GM12878 (cell line): ENCODE results near the gene SKAP1. TPM values are rescaled to one million over a fixed set of nuclear protein-coding genes. Genes with fewer than 3 reads are reported as not detected.
A peak's percentile ranks its signal among the peaks of the same experiment; 100 is the strongest.

ENCODE experiments used
- ATAC-seq: fragments of 200-7000 bp; cut with Tn5 transposase; 3 replicates; pipeline ENCODE4 v1.9.1; 2020; ENCODE audit warnings: mild to moderate bottlenecking, moderate library complexity
- BruUV-seq: library from RNA; stranded (reverse); fragments of 400-500 nt; replicated peaks from 2 replicates; lab custom pipeline; 2021; lab: Mats Ljungman, UMichigan
- CTCF ChIA-PET: fragments of 300-600 bp; sonication (Branson Sonifier 250); formaldehyde crosslinking; extraction: SDS; loops from one replicate; lab custom pipeline; 2021; ENCODE audit warnings: inconsistent platforms; lab: Yijun Ruan, JAX
- POLR2A ChIA-PET: fragments of 350-600 bp; formaldehyde crosslinking; extraction: SDS; loops from one replicate; lab custom pipeline; 2021; ENCODE audit warnings: inconsistent platforms; lab: Charles Lee
- RAD21 ChIA-PET: fragments of 300-600 bp; sonication (Branson Sonifier 250); formaldehyde crosslinking; loops from one replicate; lab custom pipeline; 2023; ENCODE audit warnings: antibody characterized with exemption; ENCODE audit not compliant: unreplicated experiment; lab: Charles Lee
- SMC1A ChIA-PET: fragments of 300-600 bp; sonication (Branson Sonifier 250); formaldehyde crosslinking; loops from one replicate; lab custom pipeline; 2023; ENCODE audit not compliant: unreplicated experiment, uncharacterized antibody; lab: Charles Lee
- DNase-seq: peaks from one replicate; pipeline ENCODE4 v3.0.0-alpha.2; 2011; ENCODE audit warnings: low read depth, low spot score
- FAIRE-seq: peaks from 3 replicates; lab custom pipeline; 2011; peaks lifted over from hg19 to GRCh38; lab: Jason Lieb, UNC
- H2AFZ ChIP-seq: 2 replicates; pipeline ENCODE4 v1.6.0; 2011; ENCODE audit warnings: low read depth, low read length, control low read depth; ENCODE audit not compliant: control insufficient read depth
- H3K27ac ChIP-seq: 2 replicates; pipeline ENCODE4 v1.5.1; 2011; ENCODE audit warnings: control low read depth; ENCODE audit not compliant: control insufficient read depth, insufficient read depth
- H3K27me3 ChIP-seq, 2 experiments: replicated peaks in 1 of 2; 2 replicates each; pipeline versions ENCODE4 v1.6.0 to v1.6.1; 2011; ENCODE audit warnings: low read length in 1 of 2; ENCODE audit not compliant: control insufficient read depth in 2 of 2, insufficient read depth in 2 of 2
- H3K36me3 ChIP-seq, 2 experiments: 2 replicates each; pipeline ENCODE4 v1.5.1; 2011; ENCODE audit warnings: low read length in 1 of 2; ENCODE audit not compliant: control insufficient read depth in 2 of 2, insufficient read depth in 2 of 2
- H3K4me1 ChIP-seq: 2 replicates; pipeline ENCODE4 v1.6.1; 2011; ENCODE audit warnings: mild to moderate bottlenecking, low read length, moderate library complexity, mixed read lengths; ENCODE audit not compliant: control insufficient read depth, insufficient read depth
- H3K4me2 ChIP-seq: 2 replicates; pipeline ENCODE4 v1.6.0; 2011; ENCODE audit warnings: control low read depth; ENCODE audit not compliant: control insufficient read depth, insufficient read depth
- H3K4me3 ChIP-seq: fragments of 200-600 bp; sonication (generic); 2 replicates; pipeline ENCODE4 v1.5.1; 2016
- H3K79me2 ChIP-seq: 2 replicates; pipeline ENCODE4 v1.6.0; 2011; ENCODE audit warnings: low read length; ENCODE audit not compliant: control insufficient read depth, insufficient read depth
- H3K9ac ChIP-seq: 2 replicates; pipeline ENCODE4 v1.8.0; 2011; ENCODE audit warnings: low read length, control low read depth, mixed read lengths; ENCODE audit not compliant: control insufficient read depth, insufficient read depth
- H3K9me3 ChIP-seq: replicated peaks from 3 replicates; pipeline ENCODE4 v1.5.1; 2011; ENCODE audit warnings: mild to moderate bottlenecking, low read length; ENCODE audit not compliant: control insufficient read depth, insufficient read depth
- H4K20me1 ChIP-seq: 2 replicates; pipeline ENCODE4 v1.6.0; 2011; ENCODE audit not compliant: control insufficient read depth, insufficient read depth
- BRCA1 ChIP-seq: IDR thresholded peaks from 2 replicates; pipeline ENCODE4 v1.6.1; 2011; ENCODE audit warnings: low read depth, low read length, improper control_type of control experiment
- CBX5 ChIP-seq: sonication (generic); IDR thresholded peaks from 2 replicates; pipeline ENCODE4 v1.6.1; 2016; ENCODE audit warnings: low read depth, moderate library complexity, mild to moderate bottlenecking, inconsistent platforms
- CHD2 ChIP-seq: IDR thresholded peaks from 2 replicates; pipeline ENCODE4 v1.6.1; 2011; ENCODE audit warnings: low read depth, low read length, improper control_type of control experiment, borderline replicate concordance
- FOXK2 ChIP-seq: fragments of 450-650 bp; IDR thresholded peaks from 2 replicates; pipeline ENCODE4 v1.6.1; 2017; ENCODE audit warnings: mild to moderate bottlenecking, moderate library complexity
- GABPA ChIP-seq: IDR thresholded peaks from 2 replicates; pipeline ENCODE4 v1.6.1; 2014; ENCODE audit warnings: antibody characterized with exemption, low read depth, mild to moderate bottlenecking, inconsistent platforms
- HCFC1 ChIP-seq: fragments of 150-350 bp; IDR thresholded peaks from 2 replicates; pipeline ENCODE4 v1.6.1; 2014; ENCODE audit warnings: low read length
- HDAC6 ChIP-seq: fragments of 200-600 bp; sonication (generic); IDR thresholded peaks from one replicate; pipeline ENCODE4 v1.8.0; 2017; ENCODE audit warnings: antibody characterized with exemption; ENCODE audit not compliant: unreplicated experiment
- HDGF ChIP-seq: fragments of 450-650 bp; IDR thresholded peaks from 2 replicates; pipeline ENCODE4 v1.6.1; 2016; ENCODE audit warnings: antibody characterized with exemption
- IKZF1 ChIP-seq: fragments of 450-650 bp; conservative IDR thresholded peaks from 2 replicates; pipeline ENCODE4 v1.6.1; 2017; ENCODE audit warnings: antibody characterized with exemption, mild to moderate bottlenecking
- MEF2A ChIP-seq: IDR thresholded peaks from 2 replicates; pipeline ENCODE4 v1.6.1; 2011; ENCODE audit warnings: low read depth, mild to moderate bottlenecking, low read length, moderate library complexity; ENCODE audit not compliant: insufficient read depth
- MTA3 ChIP-seq: IDR thresholded peaks from 2 replicates; pipeline ENCODE4 v1.6.1; 2012; ENCODE audit warnings: low read length, inconsistent platforms, borderline replicate concordance
- MYB ChIP-seq: fragments of 150-350 bp; IDR thresholded peaks from 2 replicates; pipeline ENCODE4 v1.6.1; 2014; ENCODE audit warnings: mild to moderate bottlenecking, low read depth, low read length, borderline replicate concordance
- NFIC ChIP-seq: IDR thresholded peaks from 2 replicates; pipeline ENCODE4 v1.6.1; 2012; ENCODE audit warnings: low read depth, mild to moderate bottlenecking, inconsistent platforms, low read length, moderate library complexity
- SRF ChIP-seq, 2 experiments: IDR thresholded peaks; 2 replicates each; pipeline ENCODE4 v1.6.1; 2011; ENCODE audit warnings: low read depth in 2 of 2, low read length in 2 of 2, mild to moderate bottlenecking in 1 of 2, moderate library complexity in 1 of 2
- SUZ12 ChIP-seq: fragments of 200-600 bp; sonication (generic); IDR thresholded peaks from one replicate; pipeline ENCODE4 v1.6.1; 2018; ENCODE audit warnings: antibody characterized with exemption, mild to moderate bottlenecking; ENCODE audit not compliant: unreplicated experiment
- ZBED1 ChIP-seq: IDR thresholded peaks from 2 replicates; pipeline ENCODE4 v1.6.1; 2016; ENCODE audit warnings: borderline replicate concordance
- in situ Hi-C: fragments of 300-500 bp; cut with MboI; formaldehyde crosslinking; loops from 9 replicates; pipeline ENCODE4 v1.14.3; 2018; ENCODE audit warnings: mixed read lengths
- intact Hi-C: fragments of 100-400 bp; cut with micrococcal nuclease; formaldehyde crosslinking; loops from one replicate; pipeline ENCODE4 v1.14.2; 2022; ENCODE audit not compliant: unreplicated experiment
- polyA plus RNA-seq, 11 experiments: library from polyadenylated mRNA; depleted of rRNA in 4 of 11; unstranded in 6 of 11; stranded (reverse) in 5 of 11; fragments of >200 nt; fragmentation: Nextera tagmentation in 4 of 11; fragmentation: Illumina TruSeq in 1 of 11; extraction: Ambion mirVana in 4 of 11; extraction: Trizol in 1 of 11; gene quantifications; 1 replicate in 1 of 11; 2 replicates in 10 of 11; pipeline versions ENCODE4 v1.2.1 to v1.2.3, GENCODE V29; 2011 to 2016; ENCODE audit warnings: inconsistent platforms in 2 of 11, missing spikeins in 2 of 11, low read depth in 1 of 11
- total RNA-seq, 4 experiments: library from RNA; depleted of rRNA in 3 of 4; stranded (reverse); fragments of >200 nt in 3 of 4; fragmentation: Illumina TruSeq in 1 of 4; extraction: Trizol in 1 of 4; gene quantifications; 2 replicates each; pipeline versions ENCODE4 v1.2.1 to v1.2.3, GENCODE V29; 2013 to 2021
- TF ChIP-seq, protein P1 (sequence below): IDR thresholded peaks from 2 replicates; pipeline ENCODE4 v1.6.1; 2012; ENCODE audit warnings: improper control_type of control experiment, low read depth, low read length; ENCODE audit not compliant: insufficient replicate concordance
- TF ChIP-seq, protein P2 (sequence below): IDR thresholded peaks from 2 replicates; pipeline ENCODE4 v1.6.1; 2012; ENCODE audit warnings: low read depth, low read length, improper control_type of control experiment

SKAP1 gene
- total and polyA plus RNA-seq, 10 of the 15 experiments (the other 5 are each of a cell fraction or from before 2014, with no cell fraction given): 17.1 to 97.6 (median 35.9) TPM

DNA sequence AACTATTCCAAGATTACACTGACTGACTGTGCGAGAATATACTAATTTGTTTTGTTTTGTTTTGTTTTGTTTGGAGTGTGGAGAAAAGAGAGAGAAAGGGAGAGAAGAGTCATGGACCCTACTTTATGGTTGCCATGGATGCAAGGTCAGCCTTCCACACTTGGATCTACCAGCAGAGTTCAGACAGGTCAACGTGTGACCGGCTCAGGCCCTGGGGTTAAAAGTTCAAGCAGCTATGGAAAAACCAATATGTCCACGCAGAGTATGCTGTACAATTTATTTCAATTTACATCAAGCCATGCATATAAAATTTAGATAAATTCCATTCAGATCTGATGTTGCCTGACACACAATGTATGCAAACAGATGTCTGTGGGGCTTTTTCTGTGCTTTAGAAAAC, 122.8 kb downstream of the SKAP1 start (continued):
- TF ChIP-seq, protein P1, sequence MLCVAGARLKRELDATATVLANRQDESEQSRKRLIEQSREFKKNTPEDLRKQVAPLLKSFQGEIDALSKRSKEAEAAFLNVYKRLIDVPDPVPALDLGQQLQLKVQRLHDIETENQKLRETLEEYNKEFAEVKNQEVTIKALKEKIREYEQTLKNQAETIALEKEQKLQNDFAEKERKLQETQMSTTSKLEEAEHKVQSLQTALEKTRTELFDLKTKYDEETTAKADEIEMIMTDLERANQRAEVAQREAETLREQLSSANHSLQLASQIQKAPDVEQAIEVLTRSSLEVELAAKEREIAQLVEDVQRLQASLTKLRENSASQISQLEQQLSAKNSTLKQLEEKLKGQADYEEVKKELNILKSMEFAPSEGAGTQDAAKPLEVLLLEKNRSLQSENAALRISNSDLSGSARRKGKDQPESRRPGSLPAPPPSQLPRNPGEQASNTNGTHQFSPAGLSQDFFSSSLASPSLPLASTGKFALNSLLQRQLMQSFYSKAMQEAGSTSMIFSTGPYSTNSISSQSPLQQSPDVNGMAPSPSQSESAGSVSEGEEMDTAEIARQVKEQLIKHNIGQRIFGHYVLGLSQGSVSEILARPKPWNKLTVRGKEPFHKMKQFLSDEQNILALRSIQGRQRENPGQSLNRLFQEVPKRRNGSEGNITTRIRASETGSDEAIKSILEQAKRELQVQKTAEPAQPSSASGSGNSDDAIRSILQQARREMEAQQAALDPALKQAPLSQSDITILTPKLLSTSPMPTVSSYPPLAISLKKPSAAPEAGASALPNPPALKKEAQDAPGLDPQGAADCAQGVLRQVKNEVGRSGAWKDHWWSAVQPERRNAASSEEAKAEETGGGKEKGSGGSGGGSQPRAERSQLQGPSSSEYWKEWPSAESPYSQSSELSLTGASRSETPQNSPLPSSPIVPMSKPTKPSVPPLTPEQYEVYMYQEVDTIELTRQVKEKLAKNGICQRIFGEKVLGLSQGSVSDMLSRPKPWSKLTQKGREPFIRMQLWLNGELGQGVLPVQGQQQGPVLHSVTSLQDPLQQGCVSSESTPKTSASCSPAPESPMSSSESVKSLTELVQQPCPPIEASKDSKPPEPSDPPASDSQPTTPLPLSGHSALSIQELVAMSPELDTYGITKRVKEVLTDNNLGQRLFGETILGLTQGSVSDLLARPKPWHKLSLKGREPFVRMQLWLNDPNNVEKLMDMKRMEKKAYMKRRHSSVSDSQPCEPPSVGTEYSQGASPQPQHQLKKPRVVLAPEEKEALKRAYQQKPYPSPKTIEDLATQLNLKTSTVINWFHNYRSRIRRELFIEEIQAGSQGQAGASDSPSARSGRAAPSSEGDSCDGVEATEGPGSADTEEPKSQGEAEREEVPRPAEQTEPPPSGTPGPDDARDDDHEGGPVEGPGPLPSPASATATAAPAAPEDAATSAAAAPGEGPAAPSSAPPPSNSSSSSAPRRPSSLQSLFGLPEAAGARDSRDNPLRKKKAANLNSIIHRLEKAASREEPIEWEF: no peak
- no peak for TF ChIP-seq HDAC6
- TF ChIP-seq MEF2A: no peak

DNA sequence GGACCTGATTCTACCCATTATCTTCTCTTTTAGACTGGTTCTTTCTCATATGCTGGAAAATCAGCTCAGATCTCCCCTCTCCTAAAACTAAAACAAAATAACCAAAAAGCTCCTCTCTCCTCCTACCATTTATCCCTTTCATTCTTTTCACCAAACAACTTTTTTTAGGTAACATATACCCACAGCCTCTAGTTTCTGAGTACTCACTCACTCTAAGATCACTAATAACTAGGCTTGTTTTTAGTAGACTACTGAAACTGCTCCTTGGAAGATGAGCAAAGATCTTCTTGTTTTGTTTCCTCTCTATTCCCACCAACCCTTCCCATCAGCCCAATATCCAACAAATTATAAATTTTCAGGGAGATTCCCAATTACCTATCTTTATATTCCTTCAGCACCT, 129.0 kb downstream of the SKAP1 start:
- TF ChIP-seq FOXK2 (no peak), MTA3 (no peak), MYB (no peak), SUZ12 (no peak), SRF (IDR thresholded peaks at IDR 0.05; ENCODE audit: low read depth in 2 of 2, low read length in 2 of 2) (no peak), HDGF (no peak), IKZF1 (no peak), HCFC1 (no peak), ZBED1 (no peak), GABPA (no peak), NFIC (no peak), BRCA1 (no peak), CHD2 (no peak), CBX5 (no peak)
- TF ChIP-seq, protein P2, sequence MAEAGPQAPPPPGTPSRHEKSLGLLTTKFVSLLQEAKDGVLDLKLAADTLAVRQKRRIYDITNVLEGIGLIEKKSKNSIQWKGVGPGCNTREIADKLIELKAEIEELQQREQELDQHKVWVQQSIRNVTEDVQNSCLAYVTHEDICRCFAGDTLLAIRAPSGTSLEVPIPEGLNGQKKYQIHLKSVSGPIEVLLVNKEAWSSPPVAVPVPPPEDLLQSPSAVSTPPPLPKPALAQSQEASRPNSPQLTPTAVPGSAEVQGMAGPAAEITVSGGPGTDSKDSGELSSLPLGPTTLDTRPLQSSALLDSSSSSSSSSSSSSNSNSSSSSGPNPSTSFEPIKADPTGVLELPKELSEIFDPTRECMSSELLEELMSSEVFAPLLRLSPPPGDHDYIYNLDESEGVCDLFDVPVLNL: no peak
- ATAC-seq (no peak), FAIRE-seq (no peak), DNase-seq (no peak)
- Histone ChIP-seq H4K20me1 (no peaks in the 10 kb centered on the region), H3K27ac (peak overlapping the region; percentile 78), H3K36me3 (no peaks in the 10 kb centered on the region), H3K4me1 (peaks cover 48% of the 10 kb centered on the region), H3K9me3 (no peaks in the 10 kb centered on the region), H3K4me3 (no peak overlapping the region), H3K79me2 (no peaks in the 10 kb centered on the region), H2AFZ (no peak overlapping the region), H3K9ac (no peak overlapping the region; the same call in 1 of the 2 replicates), H3K4me2 (no peak overlapping the region), H3K27me3 (no peaks in the 10 kb centered on the region)
- intact Hi-C loops: no loop called here
- POLR2A ChIA-PET: interaction anchor here (0.6 to 3.7 kb wide), 4 partner anchors 7 to 224 kb away, joined by 3 to 11 read pairs (median 4); no protein-coding TSS in a partner anchor
- SMC1A ChIA-PET: interaction anchor here (1.0 to 2.5 kb wide), 5 partner anchors 36 to 292 kb away, joined by 3 to 14 read pairs (median 7); no protein-coding TSS in a partner anchor
- RAD21 ChIA-PET: interaction anchor here (2.3 to 5.0 kb wide), 2 partner anchors 33 to 36 kb away, joined by 7 to 23 read pairs; no protein-coding TSS in a partner anchor
- TSS peak; percentile 20 for BruUV-seq
- in situ Hi-C loops: no loop called here
- CTCF ChIA-PET: interaction anchor here (0.6 to 20.0 kb wide), 5 partner anchors 7 to 292 kb away, joined by 3 to 190 read pairs (median 31); no protein-coding TSS in a partner anchor
